ENCODE results near the gene UNG. TPM values are rescaled to one million over a fixed set of nuclear protein-coding genes. Genes with fewer than 3 reads are reported as not detected.

UNG gene
- total RNA-seq, 1 experiment from 2014 or later: 74.4 TPM

DNA sequence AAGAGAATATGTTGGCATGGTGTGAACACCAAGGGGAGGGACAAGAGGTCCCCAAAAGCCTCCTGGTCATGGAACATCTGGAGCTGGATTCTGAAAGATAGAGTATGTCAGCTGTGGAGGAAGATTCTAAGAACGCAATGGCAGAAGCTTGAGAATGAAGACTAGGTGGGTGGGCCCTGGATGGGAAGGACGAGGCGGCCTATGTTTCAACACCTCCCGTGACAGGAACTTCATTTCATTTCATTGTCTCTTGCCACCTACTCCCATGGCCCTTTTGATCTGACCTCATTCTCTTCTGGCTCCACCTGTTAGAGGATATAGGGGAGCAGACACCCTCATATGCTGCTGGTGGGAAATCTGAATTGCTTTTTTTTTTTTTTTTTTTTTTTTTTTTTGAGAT is 3.3 kb downstream of the UNG start:
- H3K9me3 ChIP-seq (ENCODE audit: control insufficient read depth, insufficient read depth, low read depth, low read length): no peaks in the 10 kb centered on the region

DNA sequence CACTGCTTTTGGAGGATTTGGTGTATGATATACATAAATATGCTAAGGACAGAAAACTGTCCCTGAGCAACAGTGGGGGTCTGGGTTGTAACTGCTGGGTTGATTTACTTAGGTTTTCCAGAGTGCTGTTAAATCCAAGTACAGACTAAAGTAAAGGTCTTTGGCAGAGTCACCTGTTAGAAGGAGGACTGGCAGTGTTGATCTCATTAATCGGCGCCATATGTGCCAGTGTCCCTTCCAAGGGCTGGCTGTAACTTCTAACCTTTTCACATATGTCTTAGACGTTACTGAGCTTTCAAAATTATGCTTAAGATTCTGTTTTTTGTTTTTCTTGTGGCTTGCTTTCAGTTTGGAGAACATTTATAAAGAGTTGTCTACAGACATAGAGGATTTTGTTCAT is 5.1 kb downstream of the UNG start:
- ChIA-PET CTCF (interaction anchor here (0.7 kb wide), 1 partner anchor 9 kb away, joined by 3 read pairs; no protein-coding TSS in a partner anchor), POLR2A (no interaction called here)
- Histone ChIP-seq H3K9me3 (ENCODE audit: control insufficient read depth, insufficient read depth, low read depth, low read length) (no peaks in the 10 kb centered on the region), H3K36me3 (ENCODE audit: control insufficient read depth, insufficient read depth, low read length) (peaks cover 11% of the 10 kb centered on the region), H3K4me1 (ENCODE audit: control insufficient read depth, insufficient read depth, low read length) (peaks cover 7% of the 10 kb centered on the region), H3K27ac (ENCODE audit: low read length) (no peak overlapping the region), H3K4me3 (ENCODE audit: low read depth in 2 of 2, low read length in 2 of 2) (no peak overlapping the region), H3K27me3 (ENCODE audit: control insufficient read depth, insufficient read depth, low read length) (no peaks in the 10 kb centered on the region)
- DNase-seq (ENCODE audit: low read depth, low spot score) (no peak), ATAC-seq (no peak)
- BruUV-seq (replicated peaks): no TSS peak
- no peak for TF ChIP-seq TCF7L2 (IDR thresholded peaks at IDR 0.05; ENCODE audit: low read depth, low read length)
- TF ChIP-seq, protein P1, sequence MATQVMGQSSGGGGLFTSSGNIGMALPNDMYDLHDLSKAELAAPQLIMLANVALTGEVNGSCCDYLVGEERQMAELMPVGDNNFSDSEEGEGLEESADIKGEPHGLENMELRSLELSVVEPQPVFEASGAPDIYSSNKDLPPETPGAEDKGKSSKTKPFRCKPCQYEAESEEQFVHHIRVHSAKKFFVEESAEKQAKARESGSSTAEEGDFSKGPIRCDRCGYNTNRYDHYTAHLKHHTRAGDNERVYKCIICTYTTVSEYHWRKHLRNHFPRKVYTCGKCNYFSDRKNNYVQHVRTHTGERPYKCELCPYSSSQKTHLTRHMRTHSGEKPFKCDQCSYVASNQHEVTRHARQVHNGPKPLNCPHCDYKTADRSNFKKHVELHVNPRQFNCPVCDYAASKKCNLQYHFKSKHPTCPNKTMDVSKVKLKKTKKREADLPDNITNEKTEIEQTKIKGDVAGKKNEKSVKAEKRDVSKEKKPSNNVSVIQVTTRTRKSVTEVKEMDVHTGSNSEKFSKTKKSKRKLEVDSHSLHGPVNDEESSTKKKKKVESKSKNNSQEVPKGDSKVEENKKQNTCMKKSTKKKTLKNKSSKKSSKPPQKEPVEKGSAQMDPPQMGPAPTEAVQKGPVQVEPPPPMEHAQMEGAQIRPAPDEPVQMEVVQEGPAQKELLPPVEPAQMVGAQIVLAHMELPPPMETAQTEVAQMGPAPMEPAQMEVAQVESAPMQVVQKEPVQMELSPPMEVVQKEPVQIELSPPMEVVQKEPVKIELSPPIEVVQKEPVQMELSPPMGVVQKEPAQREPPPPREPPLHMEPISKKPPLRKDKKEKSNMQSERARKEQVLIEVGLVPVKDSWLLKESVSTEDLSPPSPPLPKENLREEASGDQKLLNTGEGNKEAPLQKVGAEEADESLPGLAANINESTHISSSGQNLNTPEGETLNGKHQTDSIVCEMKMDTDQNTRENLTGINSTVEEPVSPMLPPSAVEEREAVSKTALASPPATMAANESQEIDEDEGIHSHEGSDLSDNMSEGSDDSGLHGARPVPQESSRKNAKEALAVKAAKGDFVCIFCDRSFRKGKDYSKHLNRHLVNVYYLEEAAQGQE (IDR thresholded peaks at IDR 0.05; ENCODE audit: insufficient read depth in 1 of 2, low read depth in 2 of 2, low read length in 1 of 2): no peak
- no peak for TF ChIP-seq POLR2AphosphoS5 (IDR thresholded peaks at IDR 0.05; ENCODE audit: low read depth, low read length)
- TF ChIP-seq, protein P2, sequence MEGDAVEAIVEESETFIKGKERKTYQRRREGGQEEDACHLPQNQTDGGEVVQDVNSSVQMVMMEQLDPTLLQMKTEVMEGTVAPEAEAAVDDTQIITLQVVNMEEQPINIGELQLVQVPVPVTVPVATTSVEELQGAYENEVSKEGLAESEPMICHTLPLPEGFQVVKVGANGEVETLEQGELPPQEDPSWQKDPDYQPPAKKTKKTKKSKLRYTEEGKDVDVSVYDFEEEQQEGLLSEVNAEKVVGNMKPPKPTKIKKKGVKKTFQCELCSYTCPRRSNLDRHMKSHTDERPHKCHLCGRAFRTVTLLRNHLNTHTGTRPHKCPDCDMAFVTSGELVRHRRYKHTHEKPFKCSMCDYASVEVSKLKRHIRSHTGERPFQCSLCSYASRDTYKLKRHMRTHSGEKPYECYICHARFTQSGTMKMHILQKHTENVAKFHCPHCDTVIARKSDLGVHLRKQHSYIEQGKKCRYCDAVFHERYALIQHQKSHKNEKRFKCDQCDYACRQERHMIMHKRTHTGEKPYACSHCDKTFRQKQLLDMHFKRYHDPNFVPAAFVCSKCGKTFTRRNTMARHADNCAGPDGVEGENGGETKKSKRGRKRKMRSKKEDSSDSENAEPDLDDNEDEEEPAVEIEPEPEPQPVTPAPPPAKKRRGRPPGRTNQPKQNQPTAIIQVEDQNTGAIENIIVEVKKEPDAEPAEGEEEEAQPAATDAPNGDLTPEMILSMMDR (IDR thresholded peaks at IDR 0.05): no peak
- TF ChIP-seq SIN3A (IDR thresholded peaks at IDR 0.05; ENCODE audit: borderline replicate concordance, insufficient read depth, low read depth, low read length): no peak
- in situ Hi-C loops (cut with HindIII; ENCODE audit: low pct_unique_long_range_greater_than_20kb, low sequenced_read_pairs): no loop called here
- intact Hi-C loops (cut with micrococcal nuclease; ENCODE audit: unreplicated experiment): no loop called here

More for the DNA sequence above, 3.3 kb downstream of the UNG start:
- H3K4me3 ChIP-seq (ENCODE audit: low read depth in 2 of 2, low read length in 2 of 2): no peak overlapping the region
- BruUV-seq (replicated peaks): no TSS peak
- H3K4me1 ChIP-seq (ENCODE audit: control insufficient read depth, insufficient read depth, low read length): peaks cover 7% of the 10 kb centered on the region
- CTCF ChIA-PET: no interaction called here
- TF ChIP-seq, protein P2 (IDR thresholded peaks at IDR 0.05): no peak
- TF ChIP-seq, protein P1 (IDR thresholded peaks at IDR 0.05; ENCODE audit: insufficient read depth in 1 of 2, low read depth in 2 of 2, low read length in 1 of 2): no peak
- TF ChIP-seq POLR2AphosphoS5 (IDR thresholded peaks at IDR 0.05; ENCODE audit: low read depth, low read length) (no peak), TCF7L2 (IDR thresholded peaks at IDR 0.05; ENCODE audit: low read depth, low read length) (no peak), SIN3A (IDR thresholded peaks at IDR 0.05; ENCODE audit: borderline replicate concordance, insufficient read depth, low read depth, low read length) (no peak)
- H3K27me3 ChIP-seq (ENCODE audit: control insufficient read depth, insufficient read depth, low read length): no peaks in the 10 kb centered on the region
- DNase-seq (ENCODE audit: low read depth, low spot score): no peak
- no peak for ATAC-seq
- POLR2A ChIA-PET: no interaction called here
- H3K27ac ChIP-seq (ENCODE audit: low read length): no peak overlapping the region
- intact Hi-C loops (cut with micrococcal nuclease; ENCODE audit: unreplicated experiment) (no loop called here), in situ Hi-C loops (cut with HindIII; ENCODE audit: low pct_unique_long_range_greater_than_20kb, low sequenced_read_pairs) (no loop called here)
- peaks cover 11% of the 10 kb centered on the region for H3K36me3 ChIP-seq (ENCODE audit: control insufficient read depth, insufficient read depth, low read length)
